Glomerular visceral epithelial cell (primary cell): Measurements from ENCODE around the gene CDC27.
"Not testable (repeated sequence)": the region's sequence is repeated elsewhere in the genome, so short reads cannot be mapped to it uniquely, and the experiment has no call there.

Experiments
- DNase-seq: peaks from one replicate; pipeline ENCODE4 v3.0.0-alpha.2; 2016; ENCODE audit errors: extremely low spot score

The CDC27 gene

DNA sequence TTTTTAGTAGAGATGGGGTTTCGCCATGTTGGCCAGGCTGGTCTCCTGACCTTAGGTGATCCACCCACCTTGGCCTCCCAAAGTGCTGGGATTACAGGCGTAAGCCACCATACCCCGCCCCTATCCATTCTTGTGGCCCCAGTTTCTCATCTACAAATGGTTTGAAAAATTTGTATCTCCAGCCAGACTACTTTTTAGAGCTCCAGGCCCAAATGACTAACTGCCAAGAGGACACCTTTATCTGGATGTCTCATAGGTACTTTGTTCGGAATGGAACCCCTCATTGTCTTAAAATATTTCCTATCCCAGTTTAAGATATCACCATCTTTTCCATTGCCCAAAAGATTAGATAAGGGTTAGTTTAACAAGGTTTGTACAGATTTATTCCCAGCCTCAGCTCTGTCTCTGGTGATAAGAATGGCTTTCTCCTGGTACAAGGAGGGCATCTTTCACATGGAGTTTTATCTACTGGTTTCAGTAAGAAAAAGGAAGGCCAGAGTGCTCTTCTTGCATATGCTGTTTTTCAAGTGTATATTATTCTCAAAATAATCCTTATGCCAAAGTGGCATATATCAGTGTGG, 4.9 kb upstream of the CDC27 start:
- DNase-seq = no peak

DNA sequence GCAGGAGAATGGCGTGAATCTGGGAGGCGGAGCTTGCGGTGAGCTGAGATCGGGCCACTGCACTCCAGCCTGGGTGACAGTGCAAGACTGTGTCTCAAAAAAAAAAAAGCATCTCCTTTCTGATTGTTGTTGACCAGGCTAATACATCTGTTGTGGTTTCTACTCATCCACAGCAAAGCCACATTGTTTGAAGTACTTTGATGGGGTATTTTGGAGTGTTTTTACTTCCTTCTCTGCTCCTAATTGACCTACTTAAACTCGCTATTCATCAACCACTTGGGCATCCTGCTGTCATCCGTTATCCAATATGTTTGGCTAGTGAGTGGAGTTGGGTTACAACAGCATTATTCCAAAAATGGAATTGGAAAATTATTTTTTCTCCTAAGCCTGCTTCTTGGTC, 3.5 kb upstream of the CDC27 start:
- no peak for DNase-seq

DNA sequence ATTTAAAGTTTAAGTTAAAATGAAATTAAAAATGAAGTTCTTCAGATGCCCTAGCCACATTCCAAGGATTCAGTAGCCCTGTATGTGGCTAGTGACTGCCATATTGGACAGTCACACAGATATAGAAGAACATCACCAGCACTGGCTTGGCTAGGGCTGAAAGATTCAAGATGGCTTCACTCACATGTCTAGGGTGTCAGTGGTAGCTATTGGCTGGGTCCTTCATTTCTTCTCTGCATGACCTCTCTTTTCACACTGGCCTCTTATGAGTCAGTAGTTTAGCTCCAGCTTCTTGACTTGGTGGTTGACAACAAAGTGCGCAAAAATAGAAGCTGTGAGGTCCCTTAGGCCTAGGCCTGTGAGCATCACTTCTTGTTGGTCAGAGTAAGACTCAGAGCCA, 1.7 kb upstream of the CDC27 start:
- DNase-seq = no peak

DNA sequence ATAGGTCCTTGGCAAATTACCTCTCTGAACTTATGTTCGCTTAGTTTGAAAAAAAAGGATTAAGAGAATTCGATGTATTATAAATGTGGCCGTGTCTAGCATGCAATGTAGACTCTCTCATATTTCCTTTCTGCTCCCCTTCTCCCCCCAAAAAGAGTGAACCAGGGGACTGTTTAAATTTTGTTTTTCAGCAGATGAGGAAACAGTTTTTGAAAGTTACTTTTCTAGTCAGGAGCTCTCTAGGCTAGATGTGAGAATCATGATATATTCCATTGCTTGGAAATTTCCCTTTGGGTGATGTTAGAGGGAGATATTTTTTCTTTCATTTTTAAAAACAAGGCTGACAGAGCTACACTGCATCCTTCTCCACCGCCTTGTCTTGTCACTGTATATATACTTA, 1.1 kb upstream of the CDC27 start:
- no peak for DNase-seq

DNA sequence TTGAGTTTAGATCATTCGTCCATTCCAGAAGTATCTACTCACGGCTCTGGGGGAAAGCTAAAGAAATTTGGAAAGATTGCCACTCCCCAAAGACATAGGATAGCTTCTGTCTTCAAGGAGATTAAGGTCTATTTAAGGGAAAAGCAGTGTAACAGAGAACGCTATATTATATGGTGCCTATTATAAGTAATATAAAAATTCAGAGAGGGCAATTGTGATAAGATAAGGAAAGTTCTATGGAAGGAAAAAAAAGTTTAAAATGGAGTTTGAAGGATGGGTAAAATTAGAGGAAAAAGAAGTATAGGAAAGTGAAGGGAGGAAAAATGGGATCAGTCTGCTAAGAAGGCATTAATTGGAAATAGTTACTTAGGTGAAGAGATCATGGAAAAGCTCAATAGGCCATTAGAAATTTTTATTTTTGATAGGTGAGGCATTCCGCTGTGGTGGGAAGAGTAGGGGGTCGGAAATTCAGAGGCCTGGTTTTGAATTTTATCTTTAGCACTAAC, 690 bp upstream of the CDC27 start:
- DNase-seq = no peak

DNA sequence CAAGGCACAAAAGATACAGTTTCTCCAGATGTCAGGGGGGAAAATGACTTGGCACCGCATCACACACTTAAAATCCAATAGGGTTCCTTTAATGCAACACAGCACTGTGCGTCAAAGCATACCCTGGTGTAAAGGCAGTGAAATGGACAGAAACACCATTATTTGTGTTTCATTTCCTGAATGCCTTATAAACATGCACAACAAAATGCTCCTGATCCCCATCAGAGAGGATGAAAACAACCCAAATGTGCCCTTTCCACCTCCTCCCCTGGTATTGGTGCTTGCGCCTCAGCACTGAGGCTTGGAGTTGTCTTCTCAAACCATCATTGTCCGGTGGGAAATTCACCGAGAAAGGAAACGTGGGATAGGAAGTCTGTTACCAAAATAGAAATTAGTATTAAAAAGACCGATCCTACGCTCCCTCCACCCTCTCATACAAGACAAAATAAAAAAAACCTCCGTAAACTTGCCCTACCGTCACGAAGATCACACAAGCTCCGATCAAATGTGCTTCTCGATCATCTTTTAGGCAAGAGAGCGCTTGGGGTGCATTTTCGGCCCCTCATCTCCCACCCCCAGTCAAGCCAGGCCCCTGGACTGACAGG, 722 bp downstream of the CDC27 start:
- DNase-seq = peak; percentile 30

DNA sequence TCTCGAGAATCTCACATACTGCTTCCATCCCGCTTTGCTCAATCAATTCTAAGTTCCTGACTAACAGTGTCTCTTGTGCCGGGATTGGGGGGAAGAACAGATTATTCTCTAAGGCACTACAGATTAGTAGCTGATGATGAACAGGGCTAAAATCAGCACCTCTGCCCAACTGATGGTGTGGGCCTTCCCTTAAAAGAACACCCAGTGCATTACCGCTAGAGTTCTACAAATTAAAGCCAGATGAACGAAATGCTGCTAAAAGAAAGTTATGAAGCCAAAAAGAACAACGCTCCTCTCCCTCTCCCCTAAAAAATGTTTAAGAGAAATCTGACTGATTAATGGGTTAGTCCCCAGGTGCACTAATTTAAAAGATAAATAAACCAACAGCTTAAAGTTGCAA, 4.4 kb downstream of the CDC27 start:
- DNase-seq = no peak

DNA sequence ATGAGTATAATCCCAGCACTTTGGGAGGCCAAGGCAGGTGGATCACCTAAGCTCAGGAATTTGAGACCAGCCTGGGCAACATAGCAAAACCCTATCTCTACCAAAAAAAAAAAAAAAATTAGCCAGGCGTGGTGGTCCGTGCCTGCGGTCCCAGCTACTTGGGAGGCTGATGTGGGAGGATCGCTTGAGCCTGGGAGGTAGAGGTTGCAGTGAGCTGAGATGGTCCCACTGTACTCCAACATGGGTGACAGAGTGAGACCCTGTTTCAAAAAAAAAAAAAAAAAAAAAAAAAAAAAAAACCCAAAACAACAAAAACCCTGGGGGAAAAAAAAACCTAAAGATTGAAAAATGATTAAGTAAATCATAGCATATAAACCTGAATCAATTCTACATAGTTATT, 8.1 kb downstream of the CDC27 start:
- DNase-seq = not testable (repeated sequence)

DNA sequence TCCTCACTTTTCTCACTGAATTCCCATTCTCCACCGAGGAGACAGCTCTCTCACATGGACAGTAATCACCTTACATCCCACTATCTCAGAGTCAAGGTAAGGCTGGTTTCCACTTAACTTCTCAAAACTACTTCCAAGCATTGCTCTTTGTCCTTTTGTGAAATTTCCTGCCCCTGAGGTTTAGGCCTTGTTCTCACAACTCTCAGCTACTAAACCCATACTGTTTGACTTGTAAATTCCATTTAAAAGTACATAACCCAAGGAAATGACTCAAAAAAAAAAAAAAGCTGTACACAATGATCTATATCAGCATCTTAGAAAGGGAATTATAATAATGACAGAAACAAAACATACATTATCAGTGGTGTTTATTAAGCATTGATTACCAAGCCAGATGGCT, 8.8 kb downstream of the CDC27 start:
- no peak for DNase-seq

DNA sequence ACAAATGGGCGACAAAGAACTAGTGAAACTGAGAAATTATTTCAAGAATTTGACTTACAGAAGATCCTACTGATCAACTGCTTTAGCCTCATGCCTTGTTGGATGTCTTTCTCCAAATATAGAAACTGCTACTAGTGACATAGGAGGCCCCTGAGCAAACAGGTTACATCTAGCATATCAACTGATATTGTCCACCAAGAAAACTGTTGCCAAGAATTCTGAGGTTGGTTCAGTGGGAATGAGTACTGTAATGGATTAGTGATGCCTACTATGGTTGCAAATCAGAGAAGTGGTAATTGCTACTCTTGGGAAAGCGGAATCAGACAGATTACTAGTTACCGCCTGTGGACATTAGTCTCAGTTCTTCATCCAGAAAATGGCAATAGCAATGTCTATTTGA, 10.0 kb downstream of the CDC27 start:
- no peak for DNase-seq

DNA sequence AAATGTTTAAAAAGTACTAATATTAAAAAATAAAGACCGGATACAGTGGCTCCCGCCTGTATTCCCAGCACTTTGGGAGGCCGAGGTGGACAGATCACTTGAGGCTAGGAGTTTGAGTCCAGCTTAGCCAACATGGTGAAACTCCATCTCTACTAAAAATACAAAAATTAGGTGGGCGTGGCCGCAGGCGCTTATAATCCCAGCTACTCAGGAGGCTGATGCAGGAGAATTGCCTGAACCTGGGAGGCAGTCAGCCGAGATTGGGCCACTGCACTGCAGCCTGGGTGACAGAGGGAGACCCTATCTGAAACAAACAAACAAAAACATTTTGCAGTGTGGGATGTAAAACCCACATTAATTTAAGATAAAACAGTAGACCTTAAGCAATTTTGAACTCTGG, 11.8 kb downstream of the CDC27 start:
- no peak for DNase-seq

DNA sequence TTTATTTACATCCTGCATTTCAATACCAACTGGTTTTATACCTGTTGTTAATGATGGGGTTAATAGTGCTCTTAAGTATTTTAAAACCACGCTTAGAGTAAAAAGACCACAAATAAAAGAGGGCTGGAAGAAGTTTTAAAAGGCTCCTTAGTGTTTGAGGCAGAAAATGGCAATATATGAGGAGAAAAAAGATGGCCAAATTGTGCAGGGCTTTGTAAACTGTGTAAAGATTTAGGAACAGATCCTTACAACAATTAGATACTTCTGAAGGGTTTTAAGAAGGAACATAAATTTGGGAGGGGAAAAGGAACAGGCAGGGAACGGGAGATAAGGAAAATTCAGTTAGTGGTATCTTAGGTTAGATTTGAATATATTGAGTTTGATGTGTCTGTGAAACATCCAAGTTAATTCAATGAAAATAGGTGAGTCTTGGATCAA, 12.7 kb downstream of the CDC27 start:
- no peak for DNase-seq

DNA sequence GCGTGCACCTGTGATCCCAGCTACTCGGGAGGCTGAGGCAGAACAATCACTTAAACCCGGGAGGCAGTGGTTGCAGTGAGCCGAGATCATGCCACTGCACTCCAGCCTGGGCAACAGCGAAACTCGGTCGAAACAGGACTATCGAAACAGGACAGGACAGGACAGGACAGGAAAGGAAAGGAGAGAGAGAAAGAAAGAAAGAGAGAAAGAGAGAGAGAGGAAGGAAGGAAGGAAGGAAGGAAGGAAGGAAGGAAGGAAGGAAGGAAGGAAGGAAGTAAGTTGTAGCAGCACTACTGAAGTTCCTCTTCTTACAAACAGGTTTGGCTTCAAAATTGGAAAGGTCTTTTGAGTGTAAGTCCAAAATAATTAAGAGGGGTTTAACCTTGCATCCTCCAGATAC, 14.3 kb downstream of the CDC27 start:
- DNase-seq = not testable (repeated sequence)

DNA sequence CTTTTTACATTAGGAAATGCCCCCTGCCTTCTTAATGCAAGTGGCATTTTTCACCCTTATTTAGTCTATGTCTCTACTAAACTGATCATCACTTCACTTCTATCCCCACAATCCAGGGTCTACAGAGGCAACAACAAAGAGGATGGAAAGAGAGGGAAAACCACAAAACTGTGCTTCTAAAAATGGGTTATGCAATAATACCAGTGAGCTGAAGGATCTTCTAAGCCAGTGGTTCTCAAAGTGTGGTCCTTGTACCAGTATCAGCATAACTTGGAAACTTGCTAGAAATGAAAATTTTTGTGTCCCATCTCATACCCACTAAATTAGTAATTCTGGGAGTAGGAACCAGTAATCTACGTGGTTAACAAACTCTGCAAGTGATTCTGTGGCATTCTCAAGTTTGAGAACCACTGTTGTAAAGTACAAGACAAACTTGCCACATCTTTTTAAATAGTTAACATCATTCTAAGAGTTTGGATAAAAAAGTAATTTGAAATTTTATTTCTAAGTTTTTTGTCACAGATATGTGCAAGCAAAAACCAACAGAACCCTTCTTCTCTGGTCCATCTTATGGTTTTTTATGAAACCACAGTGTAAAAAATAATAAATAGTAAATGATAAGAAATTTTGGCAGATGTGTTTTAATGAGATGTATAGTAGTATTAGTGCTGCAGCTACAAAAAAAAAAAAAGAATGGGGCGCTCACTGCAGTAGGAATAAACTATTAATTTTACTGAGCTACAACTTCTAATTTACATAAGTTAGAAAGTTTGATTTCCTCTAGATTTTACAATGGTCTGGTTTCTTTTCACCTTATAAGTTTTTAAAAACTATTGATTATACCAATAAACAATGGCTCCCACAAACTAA, 16.2 kb downstream of the CDC27 start:
- no peak for DNase-seq

DNA sequence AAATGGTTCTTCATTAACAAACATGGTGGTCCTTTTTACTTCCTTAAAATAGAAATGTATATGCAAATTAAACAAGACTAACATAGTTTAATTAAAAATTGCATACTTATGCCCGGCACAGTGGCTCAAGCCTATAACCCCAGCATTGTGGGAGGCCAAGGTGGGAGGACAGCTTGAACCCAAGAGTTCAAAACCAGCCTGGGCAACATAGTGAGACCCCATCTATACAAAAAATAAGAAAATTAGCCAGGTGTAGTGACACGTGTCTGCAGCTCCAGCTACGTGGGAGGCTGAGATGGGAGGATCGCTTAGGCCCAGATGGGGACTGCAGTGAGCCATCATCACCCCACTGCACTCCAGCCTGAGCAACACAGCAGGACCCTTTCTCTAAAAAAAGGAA, 18.4 kb downstream of the CDC27 start:
- DNase-seq = no peak

DNA sequence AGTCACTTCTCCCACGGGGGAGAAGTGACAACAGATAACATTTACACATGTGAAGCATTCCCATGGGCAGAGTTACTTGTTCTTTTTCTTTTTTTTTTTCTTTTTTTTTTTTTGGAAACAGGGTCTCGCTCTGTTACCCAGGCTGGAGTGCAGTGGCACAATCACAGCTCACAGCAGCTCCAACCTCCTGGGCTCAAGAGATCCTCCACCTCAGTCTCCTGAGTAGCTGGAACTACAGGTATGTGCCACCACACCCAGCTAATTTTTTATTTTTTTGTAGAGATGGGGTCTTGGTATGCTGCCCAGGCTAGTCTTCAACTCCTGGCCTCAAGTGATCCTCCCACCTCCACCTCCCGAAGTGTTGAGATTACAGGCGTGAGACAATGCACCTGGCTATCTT, 20.2 kb downstream of the CDC27 start:
- DNase-seq = not testable (repeated sequence)

DNA sequence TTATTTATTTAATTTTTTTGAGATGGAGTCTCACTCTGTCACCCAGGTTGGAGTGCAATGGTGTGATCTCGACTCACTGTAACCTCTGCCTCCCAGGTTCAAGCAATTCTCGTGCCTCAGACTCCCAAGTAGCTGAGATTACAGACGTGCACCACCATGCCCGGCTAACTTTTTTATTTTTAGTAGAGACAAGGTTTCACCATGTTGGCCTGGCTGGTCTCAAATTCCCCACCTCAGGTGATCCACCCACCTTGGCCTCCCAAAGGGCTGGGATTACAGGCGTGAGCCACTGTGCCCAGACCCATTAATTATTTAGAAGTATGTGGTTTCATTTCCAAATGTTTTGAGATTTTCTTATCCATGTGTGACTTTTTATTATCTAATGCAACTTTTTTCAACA, 22.2 kb downstream of the CDC27 start:
- not testable (repeated sequence) for DNase-seq

DNA sequence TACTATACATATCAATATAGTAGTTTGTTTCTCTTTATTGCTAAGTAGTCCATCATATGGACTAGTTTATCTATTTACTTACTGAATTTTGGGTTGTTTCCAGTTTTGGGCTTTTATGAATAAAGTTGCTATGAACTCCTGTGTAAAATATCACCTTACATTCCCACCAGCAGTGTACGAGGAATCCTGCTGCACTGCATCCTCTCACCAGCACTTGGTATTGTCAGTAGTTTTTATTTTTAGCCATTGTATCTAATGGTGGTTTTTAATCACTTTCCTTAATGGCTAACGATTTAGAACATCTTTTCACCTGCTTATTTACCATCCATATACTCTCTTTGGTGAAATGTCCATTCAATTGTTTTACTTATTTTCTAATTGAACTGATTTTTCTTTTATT, 24.0 kb downstream of the CDC27 start:
- no peak for DNase-seq

DNA sequence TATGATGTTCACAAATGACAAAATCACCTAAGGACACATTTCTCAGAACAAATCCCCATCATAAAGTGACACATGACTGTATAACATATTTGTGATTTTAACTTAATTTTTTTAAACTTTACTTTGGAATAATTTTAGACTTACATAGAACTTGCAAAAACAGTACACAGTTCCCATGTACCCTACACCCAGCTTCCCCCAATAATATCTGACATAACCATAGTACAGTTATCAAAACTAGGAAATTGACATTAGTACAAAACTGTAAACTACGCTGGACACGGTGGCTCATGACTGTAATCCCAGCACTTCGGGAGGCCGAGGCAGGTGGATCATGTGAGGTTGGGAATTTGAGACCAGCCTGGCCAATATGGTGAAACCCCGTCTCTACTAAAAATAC, 24.8 kb downstream of the CDC27 start:
- no peak for DNase-seq

DNA sequence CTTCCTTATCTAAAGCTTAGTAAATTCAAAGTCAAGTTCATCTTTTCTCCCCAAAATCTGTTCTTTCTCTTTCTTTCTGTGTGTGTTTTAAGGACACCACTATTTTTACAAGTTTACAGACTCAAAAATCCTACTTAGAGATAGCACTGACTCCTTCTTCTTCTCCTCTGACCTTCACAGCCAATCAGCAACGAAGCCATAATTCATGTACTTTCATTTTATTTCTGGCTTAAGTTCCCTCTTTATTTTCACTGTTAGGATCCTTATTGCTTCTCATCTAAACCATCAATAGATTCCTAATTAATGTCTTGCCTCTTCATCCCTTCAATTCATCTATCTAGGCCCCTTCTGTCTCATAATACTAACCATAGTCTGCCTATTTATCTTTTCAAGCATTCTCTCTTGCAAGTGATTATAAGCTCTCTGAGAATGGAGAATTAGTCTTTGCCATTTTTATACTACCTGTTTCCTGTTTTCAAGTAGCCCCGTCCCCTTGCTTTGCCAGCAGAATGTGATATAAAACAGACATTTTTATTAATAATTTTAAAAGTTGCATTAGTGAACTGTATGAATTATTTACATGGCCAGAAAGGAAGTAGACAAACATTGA, 27.0 kb downstream of the CDC27 start:
- no peak for DNase-seq

DNA sequence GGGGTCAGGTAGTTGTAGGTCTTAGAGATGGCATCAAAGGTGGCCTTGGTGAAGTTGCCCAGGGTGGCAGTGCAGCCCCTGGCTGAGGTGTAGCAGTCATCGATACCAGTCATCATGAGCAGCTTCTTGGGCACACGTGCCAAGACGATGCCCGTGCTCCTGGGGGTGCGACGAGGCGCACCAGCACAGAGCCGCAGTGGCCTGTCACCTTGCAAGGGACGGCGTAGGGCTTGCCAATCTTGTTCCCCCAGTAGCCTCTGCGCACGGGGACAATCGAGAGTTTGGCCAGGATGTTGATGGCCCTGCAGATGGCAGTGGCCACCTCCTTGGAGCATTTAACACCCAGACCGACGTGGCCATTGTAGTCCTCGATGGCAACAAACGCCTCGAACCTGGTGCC, 29.8 kb downstream of the CDC27 start:
- no peak for DNase-seq

DNA sequence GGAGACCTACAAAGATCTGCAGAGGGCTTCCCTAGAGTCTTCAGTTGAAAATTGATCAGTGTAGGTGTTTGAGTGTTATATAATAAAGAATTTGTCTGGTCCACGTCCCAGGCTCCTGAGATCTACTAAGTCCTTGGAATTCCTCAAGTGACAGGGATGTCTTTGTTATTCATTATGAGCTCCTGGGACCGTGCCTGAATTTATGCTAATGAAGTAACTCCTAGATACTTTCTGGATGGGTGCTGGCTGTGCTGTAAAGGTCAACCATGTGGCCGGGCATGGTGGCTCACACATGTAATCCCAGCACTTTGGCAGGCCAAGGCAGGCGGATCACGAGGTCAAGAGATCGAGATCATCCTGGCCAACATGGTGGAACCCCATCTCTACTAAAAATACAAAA, 43.7 kb downstream of the CDC27 start:
- DNase-seq = no peak

DNA sequence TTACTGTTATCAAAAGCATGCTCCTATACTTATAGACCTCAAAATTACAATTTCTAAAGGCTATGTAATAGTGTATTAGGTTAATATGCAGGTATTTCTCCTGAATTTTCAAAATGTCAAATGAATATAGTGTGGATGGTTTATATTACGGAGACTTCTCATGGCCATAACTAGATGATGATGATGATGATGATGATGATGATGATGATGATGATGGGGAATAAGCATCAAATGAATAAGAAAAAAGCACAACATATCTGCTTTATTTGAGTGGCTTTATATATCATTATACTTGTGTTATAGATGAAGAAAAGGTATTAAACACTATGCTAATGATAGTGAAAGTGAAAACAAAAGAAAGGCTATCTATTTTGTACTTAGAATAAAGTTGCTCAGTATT, 53.9 kb downstream of the CDC27 start:
- DNase-seq = no peak
